Measurements from ENCODE around the gene TNFRSF11A.

The TNFRSF11A gene

DNA sequence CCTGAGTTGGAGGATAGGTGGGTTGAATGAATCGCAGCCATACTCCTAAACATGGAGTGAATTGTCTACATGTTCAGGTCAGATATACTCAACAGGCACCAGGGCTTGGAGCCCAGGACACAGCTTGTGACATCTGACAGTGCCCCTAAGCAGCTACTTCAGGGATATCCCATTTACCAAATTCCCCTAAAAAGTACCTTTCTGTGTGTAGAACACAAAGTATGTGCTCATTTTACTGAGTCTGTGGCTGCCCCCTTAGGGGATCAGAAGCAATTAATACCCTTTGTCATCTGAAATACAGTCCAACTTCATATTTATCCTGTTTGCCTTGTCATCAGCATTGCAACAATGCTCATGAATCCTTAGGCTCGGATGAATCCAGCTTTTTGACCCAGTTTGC is 20.8 kb downstream of the TNFRSF11A start:
- no peak for DNase-seq

DNA sequence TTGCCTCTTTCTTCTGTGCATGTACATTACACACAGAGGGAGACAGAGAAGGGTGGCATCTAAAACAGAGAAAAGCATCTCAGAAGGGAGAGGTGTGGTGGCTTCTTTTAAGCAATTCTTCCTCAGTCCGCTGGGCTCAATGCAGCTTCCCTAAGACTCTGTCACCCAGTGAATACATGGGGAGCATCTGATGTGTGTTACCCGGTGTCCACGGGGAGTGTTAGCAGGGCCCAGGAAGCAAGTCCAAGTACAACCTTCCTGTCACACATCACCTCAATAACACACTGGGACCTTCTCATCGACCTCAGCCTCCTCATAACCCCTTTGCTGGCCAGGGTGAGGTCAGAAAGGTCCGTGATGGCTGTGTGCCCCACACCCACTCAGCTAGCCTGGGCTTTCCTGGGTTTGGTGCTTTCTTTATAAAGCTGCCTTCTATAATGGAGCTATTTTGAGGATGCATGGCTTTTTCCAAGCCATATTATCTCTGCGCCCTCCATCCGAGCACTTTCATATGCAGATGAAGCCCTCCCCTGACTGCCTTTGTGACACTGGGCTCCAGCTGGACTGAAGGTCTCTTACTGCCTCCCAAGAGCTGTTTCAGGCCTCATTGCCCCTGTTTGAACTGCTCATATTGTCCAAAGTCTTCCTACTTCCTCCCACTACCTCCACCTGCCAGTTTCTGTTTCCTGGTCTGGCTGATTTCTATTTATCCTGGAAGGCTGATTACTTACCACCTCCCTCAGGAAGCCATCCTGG is 21.4 kb downstream of the TNFRSF11A start:
- no peak for DNase-seq

DNA sequence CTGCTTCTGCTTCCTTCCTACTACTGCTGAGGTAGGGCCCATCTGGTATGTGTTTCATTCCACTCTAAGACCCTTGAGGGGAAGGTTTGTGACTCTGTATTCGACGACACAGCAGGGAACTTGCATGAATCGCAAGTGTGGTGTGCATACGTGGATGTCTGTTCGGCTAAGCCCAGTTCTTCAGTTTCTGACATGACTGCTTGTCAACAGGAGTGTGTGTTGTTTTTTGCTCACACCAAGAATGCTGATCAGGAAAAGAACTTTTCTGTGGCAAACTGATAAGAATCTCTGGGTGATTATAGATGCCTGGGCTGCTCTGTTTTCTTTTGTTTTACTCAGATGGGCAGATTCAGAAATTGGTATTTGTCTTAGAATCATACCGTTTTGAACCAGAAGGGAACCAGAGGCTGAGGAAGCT is 22.0 kb downstream of the TNFRSF11A start:
- no peak for DNase-seq

DNA sequence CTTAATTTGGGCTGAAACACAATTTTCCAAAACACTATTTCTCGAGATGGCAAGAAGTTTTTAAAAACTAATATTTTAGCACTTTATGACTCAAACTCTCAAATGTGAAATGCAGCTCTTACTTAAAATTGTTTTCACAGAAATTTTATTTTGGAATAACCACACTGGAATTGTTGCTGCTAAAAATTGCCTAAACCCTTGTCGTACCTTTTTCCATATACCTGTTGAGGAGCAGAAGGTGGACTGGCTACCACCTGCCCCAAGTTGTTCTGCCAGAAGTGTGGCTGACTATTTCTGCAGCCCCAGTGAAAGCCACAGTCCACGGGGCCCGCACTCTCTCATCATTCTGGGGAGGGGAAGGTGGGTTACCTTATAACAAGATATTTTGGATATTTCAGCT is 23.4 kb downstream of the TNFRSF11A start:
- DNase-seq, result no peak

DNA sequence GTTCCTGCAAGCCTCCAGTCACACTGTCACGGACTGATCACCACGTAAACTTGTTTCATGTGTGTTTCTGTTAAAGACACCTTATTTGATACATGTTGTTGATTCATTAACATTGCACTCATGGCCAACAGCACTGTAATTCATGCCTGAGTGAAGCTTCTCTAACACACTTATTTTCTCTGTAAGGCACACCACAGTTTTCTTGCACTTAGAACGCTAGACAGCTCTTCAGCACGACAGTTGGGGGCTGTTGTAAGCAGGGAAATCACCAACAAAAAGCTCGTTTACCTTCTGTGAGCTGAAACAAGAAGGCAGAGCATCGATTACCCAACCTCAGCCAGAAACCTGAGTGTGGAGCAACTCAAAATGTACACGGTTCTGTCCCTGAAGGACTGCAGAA is 28.1 kb downstream of the TNFRSF11A start:
- no peak for DNase-seq

- no peak for DNase-seq
Measured at GRCh38 chr18:62354151-62354550, 29.0 kb downstream of the TNFRSF11A start.

DNA sequence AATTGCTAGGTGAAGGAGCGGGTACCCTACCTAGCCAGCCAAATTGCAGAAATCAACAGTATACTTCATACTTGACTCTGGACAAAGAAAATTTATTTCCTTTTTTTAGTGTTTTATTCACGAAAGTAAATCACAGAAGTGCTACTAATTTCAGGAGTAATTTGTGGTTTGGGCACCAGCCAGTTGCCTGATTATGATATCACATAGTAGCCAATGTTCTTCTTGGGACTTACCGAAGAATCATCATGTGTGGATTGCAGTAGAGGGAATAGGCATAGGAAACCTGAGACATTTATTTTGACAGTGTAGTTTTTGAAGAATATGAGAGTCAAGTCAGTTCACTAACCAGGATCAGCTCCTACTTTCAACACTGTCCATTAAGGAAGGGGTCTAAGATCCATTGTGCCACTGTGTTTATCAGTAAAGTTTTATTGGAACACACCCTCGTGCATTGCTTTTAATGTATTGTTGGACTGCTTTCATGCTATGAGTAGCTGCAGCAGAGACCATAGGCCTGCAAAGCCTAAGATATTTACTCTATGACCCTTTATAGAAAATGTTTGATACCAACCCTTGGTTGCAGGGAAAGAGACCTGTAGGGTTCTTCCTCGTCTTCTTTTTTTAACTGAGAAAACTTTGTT is 32.1 kb downstream of the TNFRSF11A start:
- no peak for DNase-seq

DNA sequence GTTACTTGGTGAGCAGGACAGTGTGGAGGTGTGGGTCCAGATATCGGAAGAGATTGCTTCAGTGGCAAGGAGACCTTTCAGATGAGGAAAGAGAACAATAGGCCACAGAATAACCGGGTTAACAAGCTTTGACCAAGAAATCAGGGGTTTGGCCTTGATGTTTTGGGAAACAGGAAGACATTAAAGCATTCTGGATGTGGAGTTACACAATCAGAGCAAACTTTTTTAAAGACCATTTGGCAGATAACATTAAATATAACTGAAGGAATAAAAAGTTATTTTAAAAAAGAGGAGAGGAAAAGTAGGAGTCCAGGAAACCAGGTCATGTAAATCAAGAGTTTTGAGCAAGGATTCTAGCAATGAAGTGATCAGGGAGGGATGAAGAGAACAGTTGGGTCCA is 35.7 kb downstream of the TNFRSF11A start:
- DNase-seq, result no peak

DNA sequence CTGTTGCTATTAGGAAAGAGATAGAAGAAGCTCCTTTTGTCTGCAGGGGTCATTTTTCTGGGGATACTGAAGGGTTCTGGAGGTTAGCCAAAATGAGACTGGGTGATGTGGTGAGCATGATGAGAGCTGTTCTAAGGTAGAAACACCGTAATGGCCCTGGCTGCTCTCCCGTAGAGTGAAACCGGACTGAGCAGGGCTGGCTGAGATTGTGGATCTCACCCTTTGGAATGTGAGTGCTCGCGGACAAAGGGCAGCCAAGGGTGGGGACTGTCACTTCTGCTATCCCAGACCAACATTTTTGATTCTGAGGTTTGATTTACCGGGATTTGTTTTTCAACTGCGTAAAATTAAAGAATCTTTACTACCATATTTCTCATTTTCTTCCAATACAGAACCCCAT is 36.2 kb downstream of the TNFRSF11A start:
- no peak for DNase-seq

- DNase-seq, result no peak
Measured at GRCh38 chr18:62364558-62364957, 39.4 kb downstream of the TNFRSF11A start.

GRCh38 chr18:62365420-62365819 is 40.3 kb downstream of the TNFRSF11A start:
- no peak for DNase-seq

DNA sequence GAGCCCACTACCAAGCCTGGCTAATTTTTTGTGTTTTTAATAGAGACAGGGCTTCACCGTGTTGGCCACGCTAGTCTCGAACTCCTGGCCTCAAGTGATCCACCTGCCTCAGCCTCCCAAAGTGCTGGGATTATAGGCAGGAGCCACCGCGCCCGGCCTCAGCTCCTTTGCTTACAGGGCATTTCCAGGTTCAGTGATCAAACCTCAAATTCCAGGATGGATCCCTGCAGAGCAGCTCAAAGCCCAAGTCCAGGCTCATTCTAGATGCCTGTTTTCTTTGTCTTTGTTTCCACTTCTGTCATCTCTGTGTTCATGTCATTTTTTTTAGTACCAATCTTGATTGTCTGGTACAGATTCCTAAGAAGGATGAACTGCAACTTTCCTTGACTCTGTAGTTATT is 41.9 kb downstream of the TNFRSF11A start:
- DNase-seq, result no peak

DNA sequence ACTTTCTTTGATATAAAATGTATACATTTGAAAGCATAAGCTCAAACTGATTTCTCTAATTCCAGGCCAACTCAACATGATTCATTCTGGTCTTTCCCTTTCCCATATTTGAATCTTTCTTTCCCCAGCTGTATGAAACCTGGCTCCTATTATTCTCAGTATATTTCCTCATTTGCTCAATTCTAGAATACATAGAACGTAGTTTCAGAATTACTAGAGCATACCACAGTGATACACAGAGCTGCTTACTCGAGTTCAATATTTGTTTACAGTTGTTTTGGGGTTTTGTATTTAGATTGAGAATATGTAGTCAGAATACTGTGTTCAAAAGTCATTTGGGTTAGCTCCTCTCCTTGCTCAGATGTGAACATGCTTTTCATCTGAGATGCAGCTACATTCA is 43.0 kb downstream of the TNFRSF11A start:
- DNase-seq, result no peak

DNA sequence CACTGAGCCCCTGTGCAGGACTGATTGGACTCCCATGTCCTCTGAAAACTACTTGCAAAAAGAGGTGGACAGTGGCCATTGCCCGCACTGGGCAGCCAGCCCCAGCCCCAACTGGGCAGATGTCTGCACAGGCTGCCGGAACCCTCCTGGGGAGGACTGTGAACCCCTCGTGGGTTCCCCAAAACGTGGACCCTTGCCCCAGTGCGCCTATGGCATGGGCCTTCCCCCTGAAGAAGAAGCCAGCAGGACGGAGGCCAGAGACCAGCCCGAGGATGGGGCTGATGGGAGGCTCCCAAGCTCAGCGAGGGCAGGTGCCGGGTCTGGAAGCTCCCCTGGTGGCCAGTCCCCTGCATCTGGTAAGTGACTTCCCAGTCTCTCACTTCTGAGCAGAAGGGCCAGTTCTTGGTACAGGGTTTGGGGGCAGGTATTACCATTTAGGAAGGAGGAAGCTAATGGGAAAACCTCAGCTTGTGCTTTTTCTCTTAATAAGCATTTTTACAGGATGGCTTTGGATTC is 44.1 kb downstream of the TNFRSF11A start:
- no peak for DNase-seq

- no peak for DNase-seq
Measured at GRCh38 chr18:62370366-62370765, 45.3 kb downstream of the TNFRSF11A start.

GRCh38 chr18:62371436-62371835 is 46.3 kb downstream of the TNFRSF11A start:
- DNase-seq, result peak; percentile 24

DNA sequence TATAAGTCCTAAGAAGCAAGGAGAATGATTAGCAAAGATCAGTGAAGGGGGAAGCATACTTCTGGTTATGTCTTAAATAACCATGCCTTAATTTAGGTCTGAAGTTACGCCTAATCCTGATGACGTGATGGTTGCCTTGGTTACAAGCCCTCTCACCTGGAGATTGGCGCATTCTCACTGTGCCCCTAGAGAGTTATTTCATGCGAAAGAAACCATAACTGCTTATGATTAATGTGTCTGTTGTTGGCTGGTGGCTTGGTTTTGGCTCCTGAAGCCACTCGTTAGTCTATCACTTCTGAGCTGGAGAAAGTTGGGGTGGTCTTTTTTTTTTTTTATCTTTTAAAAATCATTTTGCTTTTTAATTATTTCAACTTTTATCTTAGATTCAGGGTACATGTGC is 47.0 kb downstream of the TNFRSF11A start:
- DNase-seq, result peak; percentile 21

GRCh38 chr18:62372882-62373281 is 47.8 kb downstream of the TNFRSF11A start:
- no peak for DNase-seq

GRCh38 chr18:62374410-62374965 is 49.4 kb downstream of the TNFRSF11A start:
- no peak for DNase-seq

DNA sequence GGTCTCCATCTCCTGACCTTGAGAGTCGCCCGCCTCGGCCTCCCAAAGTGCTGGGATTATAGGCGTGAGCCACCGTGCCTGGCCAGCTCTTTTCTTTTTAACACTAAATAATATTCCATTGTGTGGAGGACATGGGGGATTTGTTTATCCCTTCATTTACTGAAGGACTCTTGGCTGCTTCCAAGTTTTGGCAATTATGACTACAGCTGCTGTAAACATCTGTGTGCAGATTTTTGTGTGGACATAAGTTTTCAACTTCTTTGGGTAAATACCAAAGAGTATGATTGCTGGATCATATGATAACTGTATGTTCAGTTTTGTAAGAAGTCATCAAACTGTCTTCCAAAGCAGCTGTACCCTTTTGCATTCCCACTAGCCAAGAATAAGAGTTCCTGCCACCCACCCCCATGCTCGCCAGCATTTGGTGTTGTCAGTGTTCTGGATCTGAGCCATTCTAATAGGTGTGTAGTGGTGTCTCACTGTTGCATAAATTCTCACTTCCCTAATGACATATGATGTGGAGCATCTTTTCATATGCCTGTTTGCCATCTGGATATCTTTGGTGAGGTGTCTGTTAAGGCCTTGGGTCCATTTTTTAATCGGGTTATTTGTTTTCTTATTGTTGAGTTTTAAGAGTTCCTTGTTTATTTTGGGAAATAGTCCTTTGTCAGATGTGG is 52.2 kb downstream of the TNFRSF11A start:
- peak; percentile 4 for DNase-seq

DNA sequence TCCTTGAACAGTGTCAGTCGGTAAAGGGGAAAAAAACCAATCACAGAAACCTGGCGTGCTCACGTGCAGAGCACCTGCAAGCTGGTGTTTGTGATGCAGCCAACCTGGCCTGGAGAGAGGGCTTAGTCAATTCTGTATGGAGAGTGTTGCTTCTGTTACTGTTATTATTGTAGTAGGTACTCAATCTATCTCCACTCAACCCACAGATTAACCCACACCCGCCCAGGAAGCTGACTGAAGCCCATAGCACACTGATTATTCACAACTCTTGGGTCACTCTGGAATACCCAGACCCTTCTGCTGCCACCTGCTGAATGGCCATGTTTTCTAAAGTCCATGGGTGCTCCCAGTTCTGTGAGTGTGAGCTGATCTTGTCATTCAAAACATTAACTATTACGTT is 53.9 kb downstream of the TNFRSF11A start:
- no peak for DNase-seq

DNA sequence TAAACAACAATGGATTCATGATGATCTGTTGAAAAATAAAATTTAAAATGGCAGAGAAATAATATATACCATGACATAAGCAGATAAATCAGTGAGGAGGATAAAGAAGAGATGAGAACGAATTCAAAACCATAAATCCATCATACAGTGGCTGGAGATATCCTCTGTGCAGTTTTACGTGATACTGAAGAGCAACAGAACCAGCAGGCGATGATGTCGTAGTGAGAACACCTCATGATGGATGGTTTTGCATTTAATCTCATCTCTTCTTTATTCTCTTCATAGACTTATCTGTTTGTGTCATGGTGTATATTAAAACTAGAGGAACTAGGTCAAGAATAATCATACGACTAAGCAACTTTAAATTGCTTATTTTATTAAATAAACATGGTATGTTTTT is 56.3 kb downstream of the TNFRSF11A start:
- no peak for DNase-seq

- DNase-seq, result no peak
Measured at GRCh38 chr18:62384068-62384467, 59.0 kb downstream of the TNFRSF11A start.

All from NCI-H1694 treated with DMSO at 0.1 percent for 48 hours (cell line).